GM23338 (cell line): ENCODE measurements around the gene NELFA. TPM values are rescaled to one million over a fixed set of nuclear protein-coding genes. Genes with fewer than 3 reads are reported as not detected.

Experiments used
- ATAC-seq: fragments of 200-7000 bp; cut with Tn5 transposase; 3 replicates; pipeline ENCODE4 v1.9.1; 2020
- DNase-seq: peaks from one replicate; pipeline ENCODE4 v3.0.0-alpha.2; 2015; ENCODE audit warnings: low spot score
- H2AFZ ChIP-seq: fragments of 200-600 bp; sonication (generic); 2 replicates; pipeline ENCODE4 v1.8.0; 2016; ENCODE audit warnings: antibody characterized with exemption, mild to moderate bottlenecking, moderate library complexity
- H3F3A ChIP-seq: fragments of 200-600 bp; sonication (generic); replicated peaks from 2 replicates; pipeline ENCODE4 v1.8.0; 2017; ENCODE audit warnings: antibody characterized with exemption, mixed run types, low read depth
- H3K27ac ChIP-seq: fragments of 200-600 bp; sonication (generic); 2 replicates; pipeline ENCODE4 v1.6.1; 2016; ENCODE audit warnings: low read depth
- H3K27me3 ChIP-seq: fragments of 200-600 bp; sonication (generic); 2 replicates; pipeline ENCODE4 v1.8.0; 2016; ENCODE audit warnings: mild to moderate bottlenecking, mixed run types, moderate library complexity; ENCODE audit not compliant: insufficient read depth
- H3K36me3 ChIP-seq: fragments of 200-600 bp; sonication (generic); 2 replicates; pipeline ENCODE4 v1.8.0; 2016; ENCODE audit warnings: mild to moderate bottlenecking; ENCODE audit not compliant: insufficient read depth
- H3K4me1 ChIP-seq: fragments of 200-600 bp; sonication (generic); 2 replicates; pipeline ENCODE4 v1.8.0; 2016; ENCODE audit warnings: mild to moderate bottlenecking, moderate library complexity; ENCODE audit not compliant: insufficient read depth
- H3K4me2 ChIP-seq: fragments of 200-600 bp; sonication (generic); 2 replicates; pipeline ENCODE4 v1.7.1; 2017; ENCODE audit warnings: mixed run types
- H3K4me3 ChIP-seq: fragments of 200-600 bp; sonication (generic); 2 replicates; pipeline ENCODE4 v1.6.1; 2016; ENCODE audit warnings: mixed run types
- H3K79me2 ChIP-seq: fragments of 200-600 bp; sonication (generic); replicated peaks from 2 replicates; pipeline ENCODE4 v1.8.0; 2017; ENCODE audit warnings: mild to moderate bottlenecking; ENCODE audit not compliant: insufficient read depth
- H3K9me2 ChIP-seq: fragments of 200-600 bp; sonication (generic); 2 replicates; pipeline ENCODE4 v1.8.0; 2017; ENCODE audit not compliant: insufficient read depth
- H4K20me1 ChIP-seq: fragments of 200-600 bp; sonication (generic); replicated peaks from 2 replicates; pipeline ENCODE4 v1.8.0; 2017; ENCODE audit warnings: mild to moderate bottlenecking; ENCODE audit not compliant: insufficient read depth
- H3K27ac Mint-ChIP-seq: 2 replicates; pipeline ENCODE4 v1.8.0; 2020; ENCODE audit warnings: inconsistent platforms, mild to moderate bottlenecking, moderate library complexity, mixed read lengths
- H3K27me3 Mint-ChIP-seq: 3 replicates; pipeline ENCODE4 v1.8.0; 2022; ENCODE audit warnings: low read depth, mild to moderate bottlenecking, moderate library complexity, mixed read lengths, inconsistent platforms; ENCODE audit not compliant: insufficient read depth, poor library complexity
- H3K36me3 Mint-ChIP-seq: 3 replicates; pipeline ENCODE4 v1.8.0; 2021; ENCODE audit warnings: low read depth, mild to moderate bottlenecking, inconsistent platforms, moderate library complexity, mixed read lengths
- H3K4me1 Mint-ChIP-seq: 3 replicates; pipeline ENCODE4 v1.8.0; 2020; ENCODE audit warnings: mild to moderate bottlenecking, inconsistent platforms, mixed read lengths
- H3K4me3 Mint-ChIP-seq: 3 replicates; pipeline ENCODE4 v1.8.0; 2021; ENCODE audit warnings: moderate library complexity, mild to moderate bottlenecking, inconsistent platforms, mixed read lengths
- H3K9me3 Mint-ChIP-seq: 3 replicates; pipeline ENCODE4 v1.8.0; 2020; ENCODE audit warnings: moderate library complexity, mild to moderate bottlenecking, inconsistent platforms, mixed read lengths
- CREB1 ChIP-seq: fragments of 250-450 bp; sonication (Bioruptor Pico); IDR thresholded peaks from 2 replicates; pipeline ENCODE4 v1.5.0; 2020; ENCODE audit warnings: low read depth, mild to moderate bottlenecking, moderate library complexity
- CTCF ChIP-seq, 2 experiments: fragments of 200-600 bp in 1 of 2; sonication (generic) in 1 of 2; conservative IDR thresholded peaks; 2 replicates each; pipeline versions ENCODE4 v1.5.1 to v1.6.1; 2016 to 2017; ENCODE audit warnings: antibody characterized with exemption in 2 of 2, low read depth in 2 of 2, mild to moderate bottlenecking in 2 of 2, moderate library complexity in 1 of 2
- ETS1 ChIP-seq: IDR thresholded peaks from 2 replicates; pipeline ENCODE4 v1.6.1; 2016; ENCODE audit warnings: antibody characterized with exemption
- EZH2 ChIP-seq: fragments of 200-600 bp; sonication (generic); IDR thresholded peaks from one replicate; pipeline ENCODE4 v1.8.0; 2017; ENCODE audit warnings: antibody characterized with exemption, mild to moderate bottlenecking, low read depth; ENCODE audit not compliant: unreplicated experiment
- EZH2phosphoT487 ChIP-seq: fragments of 200-600 bp; sonication (generic); IDR thresholded peaks from one replicate; pipeline ENCODE4 v1.8.1; 2018; ENCODE audit warnings: antibody characterized with exemption; ENCODE audit not compliant: unreplicated experiment
- JUNB ChIP-seq: IDR thresholded peaks from one replicate; pipeline ENCODE4 v1.6.1; 2016; ENCODE audit warnings: antibody characterized with exemption; ENCODE audit not compliant: unreplicated experiment
- NANOG ChIP-seq: IDR thresholded peaks from 2 replicates; pipeline ENCODE4 v1.6.1; 2016; ENCODE audit warnings: antibody characterized with exemption, borderline replicate concordance
- POLR2AphosphoS5 ChIP-seq: IDR thresholded peaks from 2 replicates; pipeline ENCODE4 v1.6.1; 2016; ENCODE audit warnings: antibody characterized with exemption, low read depth
- REST ChIP-seq: IDR thresholded peaks from one replicate; pipeline ENCODE4 v1.6.1; 2018; ENCODE audit warnings: antibody characterized with exemption; ENCODE audit not compliant: unreplicated experiment
- STAT1 ChIP-seq: IDR thresholded peaks from one replicate; pipeline ENCODE4 v1.6.1; 2016; ENCODE audit warnings: antibody characterized with exemption; ENCODE audit not compliant: unreplicated experiment
- ZNF114 ChIP-seq: fragments of 250-450 bp; sonication (Bioruptor Pico); IDR thresholded peaks from 2 replicates; pipeline ENCODE4 v1.5.0; 2020; ENCODE audit warnings: mild to moderate bottlenecking, moderate library complexity
- ZNF331 ChIP-seq: fragments of 250-450 bp; sonication (Bioruptor Pico); IDR thresholded peaks from 2 replicates; pipeline ENCODE4 v1.5.0; 2020; ENCODE audit warnings: low read depth, mild to moderate bottlenecking, moderate library complexity
- ZNF462 ChIP-seq: fragments of 250-450 bp; sonication (Bioruptor Pico); IDR thresholded peaks from 2 replicates; pipeline ENCODE4 v1.5.0; 2020; ENCODE audit warnings: mild to moderate bottlenecking, moderate library complexity
- polyA plus RNA-seq: library from polyadenylated mRNA; unstranded; fragments of >200 nt; fragmentation: Nextera tagmentation; extraction: Ambion mirVana; gene quantifications from 2 replicates; pipeline ENCODE4 v1.2.1, GENCODE V29; 2016
- total RNA-seq: library from RNA; depleted of rRNA; stranded (reverse); fragments of >200 nt; shearing (Covaris generic); gene quantifications from 2 replicates; pipeline ENCODE4 v1.2.3, GENCODE V29; 2014

NELFA gene
- total and polyA plus RNA-seq, 2 experiments from 2014 or later: 62.8 to 63.3 TPM

GRCh38 chr4:1974840-1975239, 33.9 kb downstream of the NELFA start:
- H3F3A ChIP-seq: 0 out of 2 replicates have a peak, but pooled peaks cover 3% of the 10 kb centered on the region
- TF ChIP-seq CTCF (conservative IDR thresholded peaks at IDR 0.05; ENCODE audit: low read depth in 2 of 2) (no peak), ZNF114 (no peak), CREB1 (no peak), NANOG (no peak), ETS1 (no peak), STAT1 (no peak), ZNF462 (CRISPR knock-in tag) (no peak), ZNF331 (CRISPR knock-in tag) (no peak), EZH2 (no peak), JUNB (no peak), EZH2phosphoT487 (no peak), POLR2AphosphoS5 (no peak), REST (no peak)
- 0 out of 2 replicates have a peak, but pooled peaks cover 8% of the 10 kb centered on the region for H3K36me3 ChIP-seq
- Mint-ChIP-seq H3K9me3 (no peaks in the 10 kb centered on the region; the same call in 2 of the 3 replicates), H3K4me1 (no peaks in the 10 kb centered on the region), H3K4me3 (no peak overlapping the region), H3K27me3 (peaks cover 15% of the 10 kb centered on the region), H3K36me3 (peaks cover 54% of the 10 kb centered on the region), H3K27ac (no peak overlapping the region)
- DNase-seq: no peak
- H2AFZ ChIP-seq: no peak overlapping the region
- H3K4me3 ChIP-seq: no peak overlapping the region
- H3K4me2 ChIP-seq: no peak overlapping the region
- H3K27ac ChIP-seq: no peak overlapping the region
- H3K4me1 ChIP-seq: no peaks in the 10 kb centered on the region
- H3K79me2 ChIP-seq: no peaks in the 10 kb centered on the region
- no peaks in the 10 kb centered on the region for H3K9me2 ChIP-seq
- no peak for ATAC-seq
- H4K20me1 ChIP-seq: no peaks in the 10 kb centered on the region; the same call in 1 of the 2 replicates
- H3K27me3 ChIP-seq: no peaks in the 10 kb centered on the region
